SK-N-SH (cell line): Measurements from ENCODE around the gene DDX1. TPM values are rescaled to one million over a fixed set of nuclear protein-coding genes. Genes with fewer than 3 reads are reported as not detected.

Experiments
- CTCF ChIA-PET: fragments of 300-600, 350-600 bp; formaldehyde crosslinking; extraction: SDS; loops from one replicate; lab custom pipeline; 2021; lab: Yijun Ruan, JAX
- POLR2A ChIA-PET: fragments of 350-600 bp; sonication (Branson Sonifier 250); formaldehyde crosslinking; extraction: SDS; loops from one replicate; lab custom pipeline; 2020; ENCODE audit warnings: antibody characterized with exemption, inconsistent platforms; lab: Yijun Ruan, JAX
- DNase-seq: peaks from one replicate; pipeline ENCODE4 v3.0.0; 2012
- H2AFZ ChIP-seq: fragments of 200-600 bp; sonication (generic); 2 replicates; pipeline ENCODE4 v1.8.1; 2016; ENCODE audit warnings: antibody characterized with exemption, mild to moderate bottlenecking, low read depth
- H3F3A ChIP-seq: fragments of 200-600 bp; sonication (generic); replicated peaks from 2 replicates; pipeline ENCODE3; 2016; ENCODE audit warnings: antibody characterized with exemption, mild to moderate bottlenecking; ENCODE audit not compliant: insufficient read depth
- H3K27ac ChIP-seq, 2 experiments: fragments of 200-500 bp in 1 of 2; fragments of 200-600 bp in 1 of 2; sonication (Bioruptor generic) in 1 of 2; sonication (generic), shearing (Covaris generic) in 1 of 2; 2 replicates each; pipeline versions ENCODE4 v1.5.1 to v1.6.1; 2014 to 2016; ENCODE audit warnings: low read depth in 2 of 2, inconsistent platforms in 1 of 2, low read length in 1 of 2, mild to moderate bottlenecking in 1 of 2, mixed read lengths in 1 of 2
- H3K27me3 ChIP-seq: fragments of 200-600 bp; sonication (generic), shearing (Covaris generic); 2 replicates; pipeline ENCODE4 v1.6.1; 2016; ENCODE audit warnings: mixed run types; ENCODE audit not compliant: insufficient read depth
- H3K36me3 ChIP-seq, 2 experiments: fragments of 200-500 bp in 1 of 2; fragments of 200-600 bp in 1 of 2; sonication (Bioruptor generic) in 1 of 2; sonication (generic) in 1 of 2; replicated peaks in 1 of 2; 2 replicates each; pipeline versions ENCODE3 to v1.5.1; 2014 to 2016; ENCODE audit warnings: low read length in 1 of 2, mild to moderate bottlenecking in 1 of 2; ENCODE audit not compliant: insufficient read depth in 2 of 2, control insufficient read depth in 1 of 2
- H3K4me1 ChIP-seq, 2 experiments: fragments of 200-500 bp in 1 of 2; fragments of 200-600 bp in 1 of 2; sonication (Bioruptor generic) in 1 of 2; sonication (generic), shearing (Covaris generic) in 1 of 2; 2 replicates each; pipeline versions ENCODE4 v1.5.1 to v1.6.1; 2014 to 2016; ENCODE audit warnings: low read depth in 1 of 2, low read length in 1 of 2, mixed run types in 1 of 2; ENCODE audit not compliant: insufficient read depth in 2 of 2, control insufficient read depth in 1 of 2
- H3K4me2 ChIP-seq: fragments of 200-600 bp; sonication (generic), shearing (Covaris generic); 2 replicates; pipeline ENCODE4 v1.6.1; 2017; ENCODE audit warnings: mixed run types
- H3K4me3 ChIP-seq, 2 experiments: fragments of 200-500 bp in 1 of 2; fragments of 200-600 bp in 1 of 2; sonication (Bioruptor generic) in 1 of 2; sonication (generic), shearing (Covaris generic) in 1 of 2; 2 replicates each; pipeline versions ENCODE4 v1.5.1 to v1.8.1; 2014 to 2016; ENCODE audit warnings: low read depth in 2 of 2, inconsistent platforms in 1 of 2, low read length in 1 of 2, mild to moderate bottlenecking in 1 of 2, mixed read lengths in 1 of 2, moderate library complexity in 1 of 2
- H3K79me2 ChIP-seq: fragments of 200-600 bp; sonication (generic); 2 replicates; pipeline ENCODE4 v1.8.1; 2017; ENCODE audit warnings: mild to moderate bottlenecking; ENCODE audit not compliant: insufficient read depth
- H3K9ac ChIP-seq: fragments of 200-600 bp; sonication (generic); 2 replicates; pipeline ENCODE4 v1.6.1; 2017; ENCODE audit warnings: mixed run types
- H3K9me2 ChIP-seq: fragments of 200-600 bp; sonication (generic); 2 replicates; pipeline ENCODE4 v1.6.1; 2017; ENCODE audit warnings: mixed run types
- H3K9me3 ChIP-seq: fragments of 200-600 bp; sonication (generic); 2 replicates; pipeline ENCODE4 v1.6.1; 2017; ENCODE audit warnings: mixed run types, mild to moderate bottlenecking, moderate library complexity
- H4K20me1 ChIP-seq: fragments of 200-600 bp; sonication (generic); 2 replicates; pipeline ENCODE4 v1.6.1; 2017; ENCODE audit warnings: mild to moderate bottlenecking, mixed run types; ENCODE audit not compliant: insufficient read depth
- CHD2 ChIP-seq: fragments of 150-350 bp; IDR thresholded peaks from 2 replicates; pipeline ENCODE4 v1.6.1; 2018; ENCODE audit warnings: low read length; ENCODE audit not compliant: partially characterized antibody
- EP300 ChIP-seq, 2 experiments: IDR thresholded peaks; 2 replicates each; pipeline versions ENCODE4 v1.4.0 to v1.6.1; 2012; ENCODE audit warnings: borderline replicate concordance in 1 of 2, low read depth in 1 of 2, low read length in 1 of 2
- FOSL2 ChIP-seq: IDR thresholded peaks from 2 replicates; pipeline ENCODE4 v1.4.0; 2012; ENCODE audit warnings: low read depth, mild to moderate bottlenecking, moderate library complexity, borderline replicate concordance
- FOXM1 ChIP-seq: IDR thresholded peaks from 2 replicates; pipeline ENCODE4 v1.4.0; 2012; ENCODE audit warnings: low read depth, mild to moderate bottlenecking
- GABPA ChIP-seq: IDR thresholded peaks from 2 replicates; pipeline ENCODE4 v1.4.0; 2012; ENCODE audit warnings: low read depth, mild to moderate bottlenecking
- MAX ChIP-seq: IDR thresholded peaks from 2 replicates; pipeline ENCODE4 v1.4.0; 2012; ENCODE audit warnings: low read depth
- MEF2A ChIP-seq: IDR thresholded peaks from 2 replicates; pipeline ENCODE4 v1.4.0; 2012; ENCODE audit warnings: low read depth, borderline replicate concordance
- MXI1 ChIP-seq: IDR thresholded peaks from 2 replicates; pipeline ENCODE4 v1.6.1; 2012; ENCODE audit warnings: mild to moderate bottlenecking, low read depth, low read length, improper control_type of control experiment
- NFIC ChIP-seq: IDR thresholded peaks from 2 replicates; pipeline ENCODE4 v1.4.0; 2012; ENCODE audit warnings: borderline replicate concordance
- RAD21 ChIP-seq: IDR thresholded peaks from 2 replicates; pipeline ENCODE4 v1.6.1; 2012; ENCODE audit warnings: mild to moderate bottlenecking, low read length
- RFX5 ChIP-seq: IDR thresholded peaks from 2 replicates; pipeline ENCODE4 v1.6.1; 2012; ENCODE audit warnings: mild to moderate bottlenecking, improper control_type of control experiment, low read length
- SMC3 ChIP-seq: IDR thresholded peaks from 2 replicates; pipeline ENCODE4 v1.6.1; 2012; ENCODE audit warnings: low read depth, low read length, improper control_type of control experiment
- TAF1 ChIP-seq: IDR thresholded peaks from 2 replicates; pipeline ENCODE4 v1.6.1; 2012; ENCODE audit warnings: low read depth, mild to moderate bottlenecking, low read length, moderate library complexity, borderline replicate concordance
- TCF12 ChIP-seq: IDR thresholded peaks from 2 replicates; pipeline ENCODE4 v1.4.0; 2012
- TEAD4 ChIP-seq: IDR thresholded peaks from 2 replicates; pipeline ENCODE4 v1.4.0; 2012; ENCODE audit warnings: mild to moderate bottlenecking, borderline replicate concordance; ENCODE audit not compliant: insufficient read depth
- WGBS: methylation state at CpG from one replicate; pipeline ENCODE4 v1.1.6; 2017; ENCODE audit warnings: low lambda C conversion rate; 5-methylcytosine and 5-hydroxymethylcytosine counted together
- polyA plus RNA-seq, 3 experiments: library from polyadenylated mRNA; depleted of rRNA; stranded (reverse); fragments of >200 nt; gene quantifications; 2 replicates each; pipeline ENCODE4 v1.2.3, GENCODE V29; 2012
- TF ChIP-seq, protein P1 (sequence below): IDR thresholded peaks from 2 replicates; pipeline ENCODE4 v1.6.1; 2012; ENCODE audit warnings: mild to moderate bottlenecking, low read depth, low read length, moderate library complexity

Gene DDX1
- polyA plus RNA-seq, 1 of the 3 experiments (the other 2 are of a cell fraction): 54.5 TPM

- CTCF ChIA-PET: interaction anchor here (0.8 to 9.4 kb wide), 4 partner anchors 10 to 903 kb away, joined by 3 to 98 read pairs (median 6); no protein-coding TSS in a partner anchor
- Histone ChIP-seq H4K20me1 (no peaks in the 10 kb centered on the region), H3F3A (no peaks in the 10 kb centered on the region), H3K4me3 (no peak overlapping the region), H3K4me1 (no peaks in the 10 kb centered on the region), H3K79me2 (no peaks in the 10 kb centered on the region), H3K36me3 (no peaks in the 10 kb centered on the region), H3K27ac (no peak overlapping the region), H3K4me2 (no peak overlapping the region), H3K9me2 (no peaks in the 10 kb centered on the region)
- DNase-seq: no peak
- POLR2A ChIA-PET: interaction anchor here (0.5 kb wide), 1 partner anchor 333 kb away, joined by 3 read pairs; no protein-coding TSS in a partner anchor
- TF ChIP-seq TAF1 (no peak), CHD2 (no peak), TEAD4 (no peak), NFIC (no peak), TCF12 (no peak), RAD21 (no peak), RFX5 (no peak), FOXM1 (no peak), EP300 (IDR thresholded peaks at IDR 0.05; ENCODE audit: borderline replicate concordance in 1 of 2, low read depth in 1 of 2, low read length in 1 of 2) (no peak), FOSL2 (no peak), SMC3 (no peak), MAX (no peak), MEF2A (no peak), MXI1 (no peak), GABPA (no peak)
- TF ChIP-seq, protein P1, sequence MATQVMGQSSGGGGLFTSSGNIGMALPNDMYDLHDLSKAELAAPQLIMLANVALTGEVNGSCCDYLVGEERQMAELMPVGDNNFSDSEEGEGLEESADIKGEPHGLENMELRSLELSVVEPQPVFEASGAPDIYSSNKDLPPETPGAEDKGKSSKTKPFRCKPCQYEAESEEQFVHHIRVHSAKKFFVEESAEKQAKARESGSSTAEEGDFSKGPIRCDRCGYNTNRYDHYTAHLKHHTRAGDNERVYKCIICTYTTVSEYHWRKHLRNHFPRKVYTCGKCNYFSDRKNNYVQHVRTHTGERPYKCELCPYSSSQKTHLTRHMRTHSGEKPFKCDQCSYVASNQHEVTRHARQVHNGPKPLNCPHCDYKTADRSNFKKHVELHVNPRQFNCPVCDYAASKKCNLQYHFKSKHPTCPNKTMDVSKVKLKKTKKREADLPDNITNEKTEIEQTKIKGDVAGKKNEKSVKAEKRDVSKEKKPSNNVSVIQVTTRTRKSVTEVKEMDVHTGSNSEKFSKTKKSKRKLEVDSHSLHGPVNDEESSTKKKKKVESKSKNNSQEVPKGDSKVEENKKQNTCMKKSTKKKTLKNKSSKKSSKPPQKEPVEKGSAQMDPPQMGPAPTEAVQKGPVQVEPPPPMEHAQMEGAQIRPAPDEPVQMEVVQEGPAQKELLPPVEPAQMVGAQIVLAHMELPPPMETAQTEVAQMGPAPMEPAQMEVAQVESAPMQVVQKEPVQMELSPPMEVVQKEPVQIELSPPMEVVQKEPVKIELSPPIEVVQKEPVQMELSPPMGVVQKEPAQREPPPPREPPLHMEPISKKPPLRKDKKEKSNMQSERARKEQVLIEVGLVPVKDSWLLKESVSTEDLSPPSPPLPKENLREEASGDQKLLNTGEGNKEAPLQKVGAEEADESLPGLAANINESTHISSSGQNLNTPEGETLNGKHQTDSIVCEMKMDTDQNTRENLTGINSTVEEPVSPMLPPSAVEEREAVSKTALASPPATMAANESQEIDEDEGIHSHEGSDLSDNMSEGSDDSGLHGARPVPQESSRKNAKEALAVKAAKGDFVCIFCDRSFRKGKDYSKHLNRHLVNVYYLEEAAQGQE: no peak
- TF ChIP-seq, all 33 proteins: peak for 0
- Histone ChIP-seq H3K27me3 (no peaks in the 10 kb centered on the region), H3K9me3 (no peaks in the 10 kb centered on the region), H3K9ac (no peak overlapping the region), H2AFZ (no peak overlapping the region)
- 49% methylated on average over 2 of the region's 2 CpGs for WGBS
Observed at GRCh38 chr2:15584767-15585469, 6.8 kb upstream of the DDX1 start.
